ENCODE measurements around the gene FBXW8. TPM values are rescaled to one million over a fixed set of nuclear protein-coding genes. Genes with fewer than 3 reads are reported as not detected.

The FBXW8 gene
- polyA plus RNA-seq, 3 donors = 2.0 to 5.2 (median 2.7) TPM

GRCh38 chr12:116928504-116928903, 17.8 kb downstream of the FBXW8 start:
- H3K4me3 Mint-ChIP-seq = no peak overlapping the region
- H3K79me2 ChIP-seq (ENCODE audit: insufficient read depth, low read length) = peaks cover 4% of the 10 kb centered on the region
- 95% methylated on average over 2 of the region's 5 CpGs for WGBS (ENCODE audit: insufficient coverage)
- no peak overlapping the region for H3K4me3 ChIP-seq (replicated peaks in 1 of 3; ENCODE audit: low read depth in 2 of 3, low read length in 3 of 3)
- no peak overlapping the region for H3K27ac Mint-ChIP-seq
- peaks cover 20 to 22% of the 10 kb centered on the region in 2 donors for H3K36me3 Mint-ChIP-seq
- no peaks in the 10 kb centered on the region for H4K20me1 ChIP-seq (ENCODE audit: insufficient read depth, low read length)
- DNase-seq = no peak
- H3K9me3 Mint-ChIP-seq = peaks cover 0 to 2% (median 0%) of the 10 kb centered on the region in 7 donors
- H3K4me1 ChIP-seq (ENCODE audit: control insufficient read depth in 1 of 2, insufficient read depth in 2 of 2, low read length in 2 of 2) = peaks cover 6 to 17% of the 10 kb centered on the region in 2 donors
- H3K36me3 ChIP-seq (replicated peaks in 1 of 2; ENCODE audit: control insufficient read depth in 1 of 2, insufficient read depth in 2 of 2, low read length in 2 of 2) = peaks cover 0 to 10% of the 10 kb centered on the region in 2 donors
- H3K4me2 ChIP-seq (replicated peaks; ENCODE audit: extremely low read depth, low read length, poor library complexity, severe bottlenecking) = no peak overlapping the region
- intact Hi-C loops (cut with micrococcal nuclease) = no loop called here
- TF ChIP-seq, protein P1, sequence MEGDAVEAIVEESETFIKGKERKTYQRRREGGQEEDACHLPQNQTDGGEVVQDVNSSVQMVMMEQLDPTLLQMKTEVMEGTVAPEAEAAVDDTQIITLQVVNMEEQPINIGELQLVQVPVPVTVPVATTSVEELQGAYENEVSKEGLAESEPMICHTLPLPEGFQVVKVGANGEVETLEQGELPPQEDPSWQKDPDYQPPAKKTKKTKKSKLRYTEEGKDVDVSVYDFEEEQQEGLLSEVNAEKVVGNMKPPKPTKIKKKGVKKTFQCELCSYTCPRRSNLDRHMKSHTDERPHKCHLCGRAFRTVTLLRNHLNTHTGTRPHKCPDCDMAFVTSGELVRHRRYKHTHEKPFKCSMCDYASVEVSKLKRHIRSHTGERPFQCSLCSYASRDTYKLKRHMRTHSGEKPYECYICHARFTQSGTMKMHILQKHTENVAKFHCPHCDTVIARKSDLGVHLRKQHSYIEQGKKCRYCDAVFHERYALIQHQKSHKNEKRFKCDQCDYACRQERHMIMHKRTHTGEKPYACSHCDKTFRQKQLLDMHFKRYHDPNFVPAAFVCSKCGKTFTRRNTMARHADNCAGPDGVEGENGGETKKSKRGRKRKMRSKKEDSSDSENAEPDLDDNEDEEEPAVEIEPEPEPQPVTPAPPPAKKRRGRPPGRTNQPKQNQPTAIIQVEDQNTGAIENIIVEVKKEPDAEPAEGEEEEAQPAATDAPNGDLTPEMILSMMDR (IDR thresholded peaks at IDR 0.05) = no peak
- H3K27me3 ChIP-seq (ENCODE audit: control insufficient read depth in 2 of 2, insufficient read depth in 2 of 2, low read length in 2 of 2) = no peaks in the 10 kb centered on the region
- H3K9me3 ChIP-seq (replicated peaks in 1 of 2; ENCODE audit: control insufficient read depth in 1 of 2, insufficient read depth in 1 of 2, low read length in 2 of 2) = no peaks in the 10 kb centered on the region
- no peak overlapping the region for H2AFZ ChIP-seq (ENCODE audit: insufficient read depth, low read depth, low read length, poor library complexity, severe bottlenecking)
- H3K27ac ChIP-seq (ENCODE audit: low read depth in 1 of 2, low read length in 2 of 2) = no peak overlapping the region
- peaks cover 30% of the 10 kb centered on the region for H3K4me1 Mint-ChIP-seq
- no peak overlapping the region for H3K9ac ChIP-seq (ENCODE audit: insufficient read depth, low read length, poor library complexity, severe bottlenecking)
- no peaks in the 10 kb centered on the region for H3K27me3 Mint-ChIP-seq (ENCODE audit: low read depth in 3 of 3)

GRCh38 chr12:116929885-116930284, 19.1 kb downstream of the FBXW8 start:
- Histone ChIP-seq H3K79me2 (ENCODE audit: insufficient read depth, low read length) (peaks cover 4% of the 10 kb centered on the region), H3K27ac (ENCODE audit: low read depth in 1 of 2, low read length in 2 of 2) (peak overlapping the region in 1 of 2 donors; percentile 63), H2AFZ (ENCODE audit: insufficient read depth, low read depth, low read length, poor library complexity, severe bottlenecking) (no peak overlapping the region), H3K4me1 (ENCODE audit: control insufficient read depth in 1 of 2, insufficient read depth in 2 of 2, low read length in 2 of 2) (peaks cover 6 to 17% of the 10 kb centered on the region in 2 donors), H3K4me3 (replicated peaks in 1 of 3; ENCODE audit: low read depth in 2 of 3, low read length in 3 of 3) (no peak overlapping the region), H3K36me3 (replicated peaks in 1 of 2; ENCODE audit: control insufficient read depth in 1 of 2, insufficient read depth in 2 of 2, low read length in 2 of 2) (peaks cover 0 to 15% of the 10 kb centered on the region in 2 donors), H4K20me1 (ENCODE audit: insufficient read depth, low read length) (no peaks in the 10 kb centered on the region), H3K27me3 (ENCODE audit: control insufficient read depth in 2 of 2, insufficient read depth in 2 of 2, low read length in 2 of 2) (no peaks in the 10 kb centered on the region), H3K9ac (ENCODE audit: insufficient read depth, low read length, poor library complexity, severe bottlenecking) (no peak overlapping the region), H3K9me3 (replicated peaks in 1 of 2; ENCODE audit: control insufficient read depth in 1 of 2, insufficient read depth in 1 of 2, low read length in 2 of 2) (no peaks in the 10 kb centered on the region), H3K4me2 (replicated peaks; ENCODE audit: extremely low read depth, low read length, poor library complexity, severe bottlenecking) (no peak overlapping the region)
- Mint-ChIP-seq H3K27me3 (ENCODE audit: low read depth in 3 of 3) (no peaks in the 10 kb centered on the region), H3K4me1 (peaks cover 26% of the 10 kb centered on the region), H3K4me3 (no peak overlapping the region), H3K9me3 (no peaks in the 10 kb centered on the region), H3K36me3 (peaks cover 29 to 30% of the 10 kb centered on the region in 2 donors), H3K27ac (peak overlapping the region in 3 of 7 donors; percentile 40 to 78 (median 50))
- DNase-seq = no peak
- intact Hi-C loops (cut with micrococcal nuclease) = no loop called here
- TF ChIP-seq, protein P1 (IDR thresholded peaks at IDR 0.05) = no peak

Data from CD14-positive monocyte (primary cell).